ENCODE data around the gene RNF217. TPM values are rescaled to one million over a fixed set of nuclear protein-coding genes. Genes with fewer than 3 reads are reported as not detected.
A peak's percentile ranks its signal among the peaks of the same experiment; 100 is the strongest.

Gene RNF217
- total RNA-seq, 1 donor from 2014 or later: 25.5 TPM

DNA sequence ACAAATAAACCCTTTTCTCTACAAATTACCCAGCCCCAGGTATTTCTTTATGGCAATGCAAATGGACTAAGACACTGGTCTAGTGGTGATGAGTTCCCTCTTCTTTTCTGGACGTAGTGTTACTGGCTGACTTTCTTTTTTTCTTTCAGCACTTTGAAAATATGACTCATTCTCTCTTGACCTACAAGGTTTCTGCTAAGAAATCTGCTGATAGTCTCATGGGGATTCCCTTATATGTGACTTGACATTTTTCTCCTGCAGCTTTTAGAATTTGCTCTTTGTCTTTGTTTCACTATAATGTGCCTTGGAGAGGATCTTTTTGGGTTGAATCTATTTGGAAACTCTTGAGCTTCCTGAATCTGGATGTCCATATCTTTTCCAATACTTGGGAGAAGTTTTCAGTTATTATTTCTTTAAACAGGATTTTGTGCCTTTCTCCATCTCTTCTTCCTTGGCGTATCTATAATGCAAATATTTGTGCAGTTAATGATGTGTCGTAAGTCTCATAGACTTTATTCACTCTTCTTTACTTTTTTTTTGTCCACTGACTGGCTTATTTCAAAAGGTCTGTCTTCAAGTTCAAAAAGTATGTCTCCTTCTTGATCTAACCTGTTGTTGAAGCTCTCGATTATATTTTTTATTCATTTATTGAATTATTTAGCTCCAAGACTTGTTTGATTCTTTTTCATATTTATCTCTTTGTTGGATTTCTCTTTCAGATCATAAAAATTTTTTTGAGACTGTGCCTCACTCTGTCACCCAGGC, 149.2 kb downstream of the RNF217 start:
- no peak overlapping the region for H3K27ac ChIP-seq
- H3K27me3 ChIP-seq (ENCODE audit: low read depth): no peaks in the 10 kb centered on the region
- H3K4me3 ChIP-seq: no peak overlapping the region
- no peaks in the 10 kb centered on the region for H3K36me3 ChIP-seq
- ATAC-seq: no peak
- no peak for DNase-seq
- peaks cover 27% of the 10 kb centered on the region for H3K9me3 ChIP-seq
- intact Hi-C loops (cut with DNase I): loop anchor here (5.0 kb wide), 1 partner anchor 239 kb away; no protein-coding TSS in a partner anchor
- H3K4me1 ChIP-seq: no peaks in the 10 kb centered on the region
- TF ChIP-seq, protein P1, sequence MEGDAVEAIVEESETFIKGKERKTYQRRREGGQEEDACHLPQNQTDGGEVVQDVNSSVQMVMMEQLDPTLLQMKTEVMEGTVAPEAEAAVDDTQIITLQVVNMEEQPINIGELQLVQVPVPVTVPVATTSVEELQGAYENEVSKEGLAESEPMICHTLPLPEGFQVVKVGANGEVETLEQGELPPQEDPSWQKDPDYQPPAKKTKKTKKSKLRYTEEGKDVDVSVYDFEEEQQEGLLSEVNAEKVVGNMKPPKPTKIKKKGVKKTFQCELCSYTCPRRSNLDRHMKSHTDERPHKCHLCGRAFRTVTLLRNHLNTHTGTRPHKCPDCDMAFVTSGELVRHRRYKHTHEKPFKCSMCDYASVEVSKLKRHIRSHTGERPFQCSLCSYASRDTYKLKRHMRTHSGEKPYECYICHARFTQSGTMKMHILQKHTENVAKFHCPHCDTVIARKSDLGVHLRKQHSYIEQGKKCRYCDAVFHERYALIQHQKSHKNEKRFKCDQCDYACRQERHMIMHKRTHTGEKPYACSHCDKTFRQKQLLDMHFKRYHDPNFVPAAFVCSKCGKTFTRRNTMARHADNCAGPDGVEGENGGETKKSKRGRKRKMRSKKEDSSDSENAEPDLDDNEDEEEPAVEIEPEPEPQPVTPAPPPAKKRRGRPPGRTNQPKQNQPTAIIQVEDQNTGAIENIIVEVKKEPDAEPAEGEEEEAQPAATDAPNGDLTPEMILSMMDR (IDR thresholded peaks at IDR 0.05): no peak

DNA sequence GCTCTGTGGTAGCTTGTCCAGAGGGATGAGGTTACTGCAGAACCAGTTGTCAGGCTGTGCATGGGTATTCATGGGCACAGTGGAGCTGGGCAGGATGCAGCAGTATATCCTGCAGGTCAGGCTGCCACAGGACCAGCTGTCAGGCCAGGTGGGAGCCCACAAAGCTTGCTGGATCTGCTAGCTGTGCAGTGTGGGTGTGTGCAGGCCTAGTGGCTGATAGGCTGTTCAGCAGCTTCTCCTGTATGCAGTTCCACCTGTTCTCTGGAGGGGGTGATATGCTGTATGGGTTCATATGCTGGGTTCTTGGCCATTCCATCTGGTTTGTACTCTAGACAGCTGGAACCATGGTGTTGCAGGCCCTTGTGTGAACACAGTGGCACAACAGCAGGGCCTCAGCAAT, 150.7 kb downstream of the RNF217 start:
- ATAC-seq: no peak
- no peaks in the 10 kb centered on the region for H3K36me3 ChIP-seq
- H3K27ac ChIP-seq: no peak overlapping the region
- no peaks in the 10 kb centered on the region for H3K4me1 ChIP-seq
- DNase-seq: no peak
- no peaks in the 10 kb centered on the region for H3K27me3 ChIP-seq (ENCODE audit: low read depth)
- TF ChIP-seq, protein P1 (IDR thresholded peaks at IDR 0.05): no peak
- H3K9me3 ChIP-seq: peaks cover 27% of the 10 kb centered on the region
- intact Hi-C loops (cut with DNase I): loop anchor here (5.0 kb wide), 1 partner anchor 241 kb away; no protein-coding TSS in a partner anchor
- H3K4me3 ChIP-seq: no peak overlapping the region

DNA sequence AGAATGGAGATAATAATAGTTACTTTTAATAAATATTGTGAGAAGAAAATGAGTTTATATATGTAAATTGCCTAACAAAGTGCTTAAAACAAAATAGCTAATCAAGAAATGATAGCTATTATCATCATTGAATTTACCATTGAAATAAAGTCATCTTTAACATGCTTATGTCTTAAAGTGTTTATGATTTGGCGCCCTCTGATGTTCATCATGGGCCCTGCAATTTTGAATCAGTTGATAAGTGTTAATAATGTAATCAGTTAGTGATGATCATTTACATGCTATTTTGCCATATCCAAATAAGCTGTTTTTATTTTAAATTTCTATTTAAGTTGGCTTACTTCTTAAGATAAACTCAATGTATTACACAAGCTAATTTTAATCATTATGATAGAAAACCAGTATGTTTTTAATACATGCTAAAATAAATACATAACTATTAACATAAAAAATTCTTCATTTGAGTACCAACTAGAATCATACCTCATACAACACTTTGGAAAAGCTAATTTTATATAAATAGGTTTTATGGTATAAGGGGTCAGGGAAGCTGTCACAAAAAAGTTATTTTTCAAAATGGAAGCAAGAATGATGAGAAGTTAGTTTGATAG, 152.1 kb downstream of the RNF217 start:
- TF ChIP-seq, protein P1 (IDR thresholded peaks at IDR 0.05): peak; percentile 81
- intact Hi-C loops (cut with DNase I): loop anchor here (5.0 kb wide), 1 partner anchor 242 kb away; no protein-coding TSS in a partner anchor
- H3K4me3 ChIP-seq: no peak overlapping the region
- no peaks in the 10 kb centered on the region for H3K4me1 ChIP-seq
- no peak overlapping the region for H3K27ac ChIP-seq
- ATAC-seq: no peak
- H3K27me3 ChIP-seq (ENCODE audit: low read depth): no peaks in the 10 kb centered on the region
- peaks cover 27% of the 10 kb centered on the region for H3K9me3 ChIP-seq
- no peaks in the 10 kb centered on the region for H3K36me3 ChIP-seq
- DNase-seq: no peak

DNA sequence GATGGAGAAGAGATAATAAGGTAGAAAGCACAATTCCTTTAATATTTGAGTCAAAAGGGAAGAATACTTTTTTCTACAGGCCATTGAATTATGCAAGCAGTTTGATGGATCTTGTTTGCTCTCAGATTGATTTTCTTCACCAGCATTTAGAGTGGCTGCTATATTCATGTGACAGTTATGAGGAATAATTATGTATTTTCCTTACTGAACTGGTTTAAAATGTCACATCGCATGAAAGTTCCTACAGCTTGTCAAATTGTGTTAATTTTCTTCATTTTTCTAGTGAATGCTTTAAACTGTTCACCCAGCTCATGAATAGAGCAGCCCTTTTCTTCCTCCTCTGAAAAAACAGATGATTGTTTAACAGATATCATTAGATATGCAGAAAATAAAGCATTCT, 153.9 kb downstream of the RNF217 start:
- no peaks in the 10 kb centered on the region for H3K27me3 ChIP-seq (ENCODE audit: low read depth)
- ATAC-seq (no peak), DNase-seq (no peak)
- TF ChIP-seq, protein P1 (IDR thresholded peaks at IDR 0.05): no peak
- H3K4me1 ChIP-seq: no peaks in the 10 kb centered on the region
- no peaks in the 10 kb centered on the region for H3K36me3 ChIP-seq
- no peak overlapping the region for H3K4me3 ChIP-seq
- peaks cover 12% of the 10 kb centered on the region for H3K9me3 ChIP-seq
- intact Hi-C loops (cut with DNase I): no loop called here
- no peak overlapping the region for H3K27ac ChIP-seq

DNA sequence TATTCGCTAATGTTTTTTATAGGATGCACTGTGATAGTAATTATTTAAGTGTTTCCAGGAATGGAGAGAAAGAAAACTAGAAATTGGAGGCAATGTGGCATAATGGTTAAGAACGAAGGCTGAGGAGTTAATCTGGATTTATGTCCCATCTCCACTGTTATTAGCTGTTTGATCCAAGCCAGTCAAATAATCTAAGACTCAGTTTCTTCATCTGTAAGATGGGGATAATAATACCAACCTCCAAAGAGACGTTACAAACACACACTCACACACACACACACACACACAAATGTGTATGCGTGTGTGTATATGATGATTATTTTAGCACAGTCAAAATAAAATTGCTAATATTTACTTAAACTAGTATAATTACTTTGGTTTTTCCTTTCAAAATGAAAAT, 154.5 kb downstream of the RNF217 start:
- Histone ChIP-seq H3K27ac (no peak overlapping the region), H3K4me3 (no peak overlapping the region), H3K27me3 (ENCODE audit: low read depth) (no peaks in the 10 kb centered on the region), H3K4me1 (no peaks in the 10 kb centered on the region), H3K9me3 (peaks cover 6% of the 10 kb centered on the region), H3K36me3 (no peaks in the 10 kb centered on the region)
- intact Hi-C loops (cut with DNase I): no loop called here
- DNase-seq (no peak), ATAC-seq (no peak)
- TF ChIP-seq, protein P1 (IDR thresholded peaks at IDR 0.05): no peak
